Stimulated activated CD4-positive, alpha-beta T cell treated with anti-CD3 and anti-CD28 coated beads, TNF-alpha, amount 100 ng/mL, for 1 hour (primary cell): ENCODE measurements around the gene SPA17.
A peak's percentile ranks its signal among the peaks of the same experiment; 100 is the strongest.

ENCODE experiments used
- DNase-seq, 3 donors: peaks; one replicate each; pipeline ENCODE4 v3.0.0-alpha.2; 2020; ENCODE audit warnings: low read depth in 3 of 3, low spot score in 1 of 3

The SPA17 gene

GRCh38 chr11:124724979-124725718 is 51.4 kb downstream of the SPA17 start:
- no peak for DNase-seq

- no peak for DNase-seq
These were observed 52.0 kb downstream of the SPA17 start for GRCh38 chr11:124725719-124726105.

GRCh38 chr11:124727474-124727873 is 53.8 kb downstream of the SPA17 start:
- no peak for DNase-seq

GRCh38 chr11:124728134-124728533 is 54.4 kb downstream of the SPA17 start:
- DNase-seq = no peak

- DNase-seq = no peak
These were observed 55.9 kb downstream of the SPA17 start for GRCh38 chr11:124729571-124729970.

GRCh38 chr11:124732230-124732629 is 58.5 kb downstream of the SPA17 start:
- no peak for DNase-seq

- no peak for DNase-seq
These were observed 63.0 kb downstream of the SPA17 start for GRCh38 chr11:124736736-124737135.

- no peak for DNase-seq
These were observed 64.1 kb downstream of the SPA17 start for GRCh38 chr11:124737638-124738305.

GRCh38 chr11:124738713-124739478 is 65.2 kb downstream of the SPA17 start:
- no peak for DNase-seq

- DNase-seq = peak; percentile 46 to 66 (median 63)
These were observed 66.0 kb downstream of the SPA17 start, which contains the start of gene NRGN for GRCh38 chr11:124739479-124740276. TSS of gene NRGN (plus strand) at chr11:124739942. CDS start at chr11:124740085, 143 bp downstream.

- DNase-seq = no peak
These were observed 66.7 kb downstream of the SPA17 start for GRCh38 chr11:124740277-124740882.

- DNase-seq = no peak
These were observed 68.9 kb downstream of the SPA17 start for GRCh38 chr11:124742555-124742954.

GRCh38 chr11:124743050-124743449 is 69.3 kb downstream of the SPA17 start:
- no peak for DNase-seq

- no peak for DNase-seq
These were observed 71.6 kb downstream of the SPA17 start for GRCh38 chr11:124745270-124745834.

GRCh38 chr11:124745835-124746620 is 72.3 kb downstream of the SPA17 start:
- no peak for DNase-seq

- peak; percentile 45 to 71 (median 64) for DNase-seq
These were observed 73.0 kb downstream of the SPA17 start for GRCh38 chr11:124746621-124747243.
